Measurements from ENCODE around the gene CXorf38.

DNA sequence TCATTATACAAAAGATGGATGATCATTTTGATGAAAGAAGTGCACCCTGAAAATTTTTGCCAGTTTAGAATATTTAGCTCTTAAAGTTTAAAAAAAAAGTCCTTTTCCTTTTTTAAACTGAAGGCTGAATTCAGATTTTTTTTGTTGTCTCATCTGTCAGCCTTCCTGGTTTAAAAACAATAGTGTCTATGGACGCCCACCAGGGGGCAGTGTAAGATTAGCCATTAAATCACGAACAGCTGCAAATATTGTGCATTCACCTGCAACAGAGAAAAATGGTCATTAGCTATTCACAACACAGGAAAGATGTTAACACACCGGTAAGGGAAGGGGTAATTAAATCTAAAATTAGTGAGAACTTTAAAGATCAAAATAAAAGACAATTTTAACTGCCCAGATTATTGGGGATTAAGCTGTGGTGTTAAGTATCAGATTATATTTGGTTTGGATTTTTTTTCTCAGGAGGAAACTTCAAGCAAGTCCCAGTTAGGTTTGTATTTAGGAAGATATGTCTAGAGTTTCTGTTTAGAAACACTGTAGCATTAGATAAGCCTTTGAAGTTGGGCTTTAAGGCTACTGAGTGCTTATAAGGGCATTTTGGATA is 4.4 kb upstream of the CXorf38 start:
- TF ChIP-seq, protein P1, sequence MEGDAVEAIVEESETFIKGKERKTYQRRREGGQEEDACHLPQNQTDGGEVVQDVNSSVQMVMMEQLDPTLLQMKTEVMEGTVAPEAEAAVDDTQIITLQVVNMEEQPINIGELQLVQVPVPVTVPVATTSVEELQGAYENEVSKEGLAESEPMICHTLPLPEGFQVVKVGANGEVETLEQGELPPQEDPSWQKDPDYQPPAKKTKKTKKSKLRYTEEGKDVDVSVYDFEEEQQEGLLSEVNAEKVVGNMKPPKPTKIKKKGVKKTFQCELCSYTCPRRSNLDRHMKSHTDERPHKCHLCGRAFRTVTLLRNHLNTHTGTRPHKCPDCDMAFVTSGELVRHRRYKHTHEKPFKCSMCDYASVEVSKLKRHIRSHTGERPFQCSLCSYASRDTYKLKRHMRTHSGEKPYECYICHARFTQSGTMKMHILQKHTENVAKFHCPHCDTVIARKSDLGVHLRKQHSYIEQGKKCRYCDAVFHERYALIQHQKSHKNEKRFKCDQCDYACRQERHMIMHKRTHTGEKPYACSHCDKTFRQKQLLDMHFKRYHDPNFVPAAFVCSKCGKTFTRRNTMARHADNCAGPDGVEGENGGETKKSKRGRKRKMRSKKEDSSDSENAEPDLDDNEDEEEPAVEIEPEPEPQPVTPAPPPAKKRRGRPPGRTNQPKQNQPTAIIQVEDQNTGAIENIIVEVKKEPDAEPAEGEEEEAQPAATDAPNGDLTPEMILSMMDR (conservative IDR thresholded peaks at IDR 0.05 in 1 of 2, IDR thresholded peaks at IDR 0.05 in 1 of 2; ENCODE audit: low read depth in 1 of 2, low read length in 2 of 2) = peak; percentile 43 to 48
- no peak for TF ChIP-seq EZH2 (IDR thresholded peaks at IDR 0.05; ENCODE audit: low read length, missing control alignments)

All from fibroblast of lung (primary cell).